HG03442 (cell line): Measurements from ENCODE around the gene FXYD2.

Experiments used
- ATAC-seq: cut with Tn5 transposase; IDR thresholded peaks from one replicate; pipeline ENCODE4 v1.9.1; 2021; ENCODE audit warnings: mild to moderate bottlenecking, moderate library complexity; ENCODE audit not compliant: unreplicated experiment

The FXYD2 gene

GRCh38 chr11:117836077-117836960, 11.8 kb upstream of the FXYD2 start:
- no peak for ATAC-seq

GRCh38 chr11:117835576-117835975, 11.0 kb upstream of the FXYD2 start:
- ATAC-seq: no peak

GRCh38 chr11:117834838-117835443, 10.4 kb upstream of the FXYD2 start:
- ATAC-seq: no peak

- no peak for ATAC-seq
These were observed 9.7 kb upstream of the FXYD2 start for GRCh38 chr11:117834068-117834810.

- ATAC-seq: no peak
These were observed 8.9 kb upstream of the FXYD2 start for GRCh38 chr11:117833401-117833891.

GRCh38 chr11:117832511-117832910, 8.0 kb upstream of the FXYD2 start:
- no peak for ATAC-seq

- no peak for ATAC-seq
These were observed 7.3 kb upstream of the FXYD2 start for GRCh38 chr11:117831661-117832415.

GRCh38 chr11:117830674-117831351, 6.3 kb upstream of the FXYD2 start:
- ATAC-seq: no peak

GRCh38 chr11:117830072-117830471, 5.5 kb upstream of the FXYD2 start:
- no peak for ATAC-seq

GRCh38 chr11:117829369-117829725, 4.8 kb upstream of the FXYD2 start:
- no peak for ATAC-seq

- ATAC-seq: peak; percentile 64
These were observed 4.2 kb upstream of the FXYD2 start for GRCh38 chr11:117828611-117829368.

- ATAC-seq: no peak
These were observed 3.3 kb upstream of the FXYD2 start for GRCh38 chr11:117827521-117828511.

GRCh38 chr11:117826832-117827231, 2.3 kb upstream of the FXYD2 start:
- no peak for ATAC-seq

GRCh38 chr11:117826190-117826570, 1.6 kb upstream of the FXYD2 start:
- ATAC-seq: no peak

- no peak for ATAC-seq
These were observed 1.1 kb upstream of the FXYD2 start for GRCh38 chr11:117825538-117826189.

GRCh38 chr11:117823946-117824420, 561 bp downstream of the FXYD2 start:
- no peak for ATAC-seq

GRCh38 chr11:117823294-117823945, 1.1 kb downstream of the FXYD2 start:
- no peak for ATAC-seq
